ENCODE measurements around the gene ADAP2.

DNA sequence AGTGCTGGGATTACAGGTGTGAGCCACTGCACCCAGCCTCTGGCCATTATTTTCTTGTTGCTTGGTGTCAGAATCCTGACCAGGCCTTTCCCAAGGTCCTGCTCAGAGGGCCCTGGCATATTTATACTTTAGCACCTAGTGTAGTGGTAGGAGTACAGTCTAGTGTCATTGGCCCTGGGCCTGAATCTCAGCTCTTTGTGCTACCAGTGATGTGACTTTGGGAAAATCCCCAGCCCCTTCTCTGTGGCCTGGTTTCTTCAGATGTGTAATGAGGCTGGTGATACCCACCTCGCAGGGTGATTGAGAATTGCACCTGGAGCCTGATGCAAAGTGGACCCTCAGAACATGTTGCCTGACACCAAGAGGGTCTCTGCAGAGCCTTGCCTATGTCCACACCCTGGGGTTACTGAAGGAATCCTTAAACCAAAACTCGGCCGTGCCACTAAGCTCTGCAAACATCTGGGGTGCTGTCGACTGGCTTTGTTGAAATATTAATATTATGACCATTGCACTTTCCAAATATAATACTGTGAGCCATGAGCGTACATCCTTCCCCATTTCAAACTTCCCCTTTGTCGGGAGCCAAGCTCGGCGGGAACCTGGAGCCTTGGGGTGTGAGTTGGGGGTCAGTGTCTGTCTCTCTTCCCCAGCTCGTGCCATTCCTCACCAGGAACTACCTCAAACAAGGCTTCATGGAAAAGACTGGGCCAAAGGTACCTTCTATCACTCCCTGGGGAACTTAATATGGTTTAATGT lies 31.1 kb downstream of the ADAP2 start:
- TF ChIP-seq, protein P1, sequence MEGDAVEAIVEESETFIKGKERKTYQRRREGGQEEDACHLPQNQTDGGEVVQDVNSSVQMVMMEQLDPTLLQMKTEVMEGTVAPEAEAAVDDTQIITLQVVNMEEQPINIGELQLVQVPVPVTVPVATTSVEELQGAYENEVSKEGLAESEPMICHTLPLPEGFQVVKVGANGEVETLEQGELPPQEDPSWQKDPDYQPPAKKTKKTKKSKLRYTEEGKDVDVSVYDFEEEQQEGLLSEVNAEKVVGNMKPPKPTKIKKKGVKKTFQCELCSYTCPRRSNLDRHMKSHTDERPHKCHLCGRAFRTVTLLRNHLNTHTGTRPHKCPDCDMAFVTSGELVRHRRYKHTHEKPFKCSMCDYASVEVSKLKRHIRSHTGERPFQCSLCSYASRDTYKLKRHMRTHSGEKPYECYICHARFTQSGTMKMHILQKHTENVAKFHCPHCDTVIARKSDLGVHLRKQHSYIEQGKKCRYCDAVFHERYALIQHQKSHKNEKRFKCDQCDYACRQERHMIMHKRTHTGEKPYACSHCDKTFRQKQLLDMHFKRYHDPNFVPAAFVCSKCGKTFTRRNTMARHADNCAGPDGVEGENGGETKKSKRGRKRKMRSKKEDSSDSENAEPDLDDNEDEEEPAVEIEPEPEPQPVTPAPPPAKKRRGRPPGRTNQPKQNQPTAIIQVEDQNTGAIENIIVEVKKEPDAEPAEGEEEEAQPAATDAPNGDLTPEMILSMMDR (IDR thresholded peaks at IDR 0.05) = no peak
- TF ChIP-seq POLR2A (IDR thresholded peaks at IDR 0.05) = no peak

Measured in testis (tissue), 2 donors.